DND-41 (cell line): ENCODE measurements around the gene MEOX2.

ENCODE experiments used
- CTCF ChIP-seq: IDR thresholded peaks from 2 replicates; pipeline ENCODE4 v1.5.1; 2012; ENCODE audit warnings: borderline replicate concordance, low read length, moderate library complexity, mild to moderate bottlenecking; ENCODE audit not compliant: poor library complexity, severe bottlenecking; ENCODE audit errors: extremely low read depth
- EZH2 ChIP-seq: IDR thresholded peaks from 3 replicates; pipeline ENCODE4 v1.6.1; 2012; ENCODE audit warnings: borderline replicate concordance, low read depth, mild to moderate bottlenecking, moderate library complexity, low read length, inconsistent platforms; ENCODE audit not compliant: severe bottlenecking

- TF ChIP-seq CTCF (no peak), EZH2 (no peak)
Observed at GRCh38 chr7:15593382-15593781, 93.1 kb downstream of the MEOX2 start.
